Prostate gland (tissue), 2 donors: Measurements from ENCODE around the gene CDC14A. TPM values are rescaled to one million over a fixed set of nuclear protein-coding genes. Genes with fewer than 3 reads are reported as not detected.

Experiments
- DNase-seq: peaks from one replicate; pipeline ENCODE4 v3.0.0-alpha.2; 2019; ENCODE audit warnings: low spot score
- H3K27ac ChIP-seq, 2 donors: fragments of 200-600 bp; sonication (generic); 2 replicates each; pipeline ENCODE4 v1.5.1; 2017 to 2019
- H3K27me3 ChIP-seq: fragments of 200-600 bp; sonication (generic); replicated peaks from 2 replicates; pipeline ENCODE4 v1.5.1; 2019; ENCODE audit not compliant: insufficient read depth
- H3K36me3 ChIP-seq, 2 donors: fragments of 200-600 bp; sonication (generic); 1 replicate in 1 of 2; 2 replicates in 1 of 2; pipeline versions ENCODE4 v1.5.1 to v1.8.1; 2017 to 2019
- H3K4me1 ChIP-seq: fragments of 200-600 bp; sonication (generic); replicated peaks from 2 replicates; pipeline ENCODE4 v1.5.1; 2019
- H3K4me3 ChIP-seq, 2 donors: fragments of 200-600 bp; sonication (generic); 2 replicates each; pipeline ENCODE4 v1.5.1; 2017 to 2019
- H3K9me3 ChIP-seq: fragments of 200-600 bp; sonication (generic); 2 replicates; pipeline ENCODE4 v1.5.1; 2017
- POLR2A ChIP-seq: fragments of 450-650 bp; IDR thresholded peaks from one replicate; pipeline ENCODE4 v1.6.1; 2016; ENCODE audit warnings: antibody characterized with exemption, mild to moderate bottlenecking
- POLR2AphosphoS5 ChIP-seq: sonication (generic); formaldehyde crosslinking; IDR thresholded peaks from one replicate; pipeline ENCODE4 v1.6.1; 2017; ENCODE audit warnings: antibody characterized with exemption
- WGBS: methylation state at CpG from one replicate; pipeline ENCODE4 v1.1.5; 2018; 5-methylcytosine and 5-hydroxymethylcytosine counted together
- intact Hi-C: fragments of 100-400 bp; cut with DNase I; formaldehyde crosslinking; loops from one replicate; pipeline ENCODE4 v1.14.2; 2022
- total RNA-seq, 2 donors: library from RNA; depleted of rRNA; stranded (reverse); fragments of >200 nt; gene quantifications; one replicate each; pipeline ENCODE4 v1.1.0, GENCODE V29; 2016
- TF ChIP-seq, protein P1 (sequence below), 4 experiments: fragments of 200-600 bp in 2 of 4; fragments of 450-650 bp in 2 of 4; sonication (generic) in 2 of 4; IDR thresholded peaks; 1 replicate in 3 of 4; 2 replicates in 1 of 4; pipeline ENCODE4 v1.5.1; 2016 to 2019; ENCODE audit warnings: antibody characterized with exemption in 4 of 4, mild to moderate bottlenecking in 2 of 4, moderate library complexity in 2 of 4

The CDC14A gene
- total RNA-seq, 2 donors from 2014 or later = 25.7 to 39.2 TPM

- Histone ChIP-seq H3K36me3 (no peaks in the 10 kb centered on the region), H3K4me3 (peak overlapping the region; percentile 71 to 83), H3K9me3 (no peaks in the 10 kb centered on the region), H3K4me1 (no peaks in the 10 kb centered on the region), H3K27me3 (no peaks in the 10 kb centered on the region), H3K27ac (peak overlapping the region; percentile 92)
- TF ChIP-seq, protein P1, sequence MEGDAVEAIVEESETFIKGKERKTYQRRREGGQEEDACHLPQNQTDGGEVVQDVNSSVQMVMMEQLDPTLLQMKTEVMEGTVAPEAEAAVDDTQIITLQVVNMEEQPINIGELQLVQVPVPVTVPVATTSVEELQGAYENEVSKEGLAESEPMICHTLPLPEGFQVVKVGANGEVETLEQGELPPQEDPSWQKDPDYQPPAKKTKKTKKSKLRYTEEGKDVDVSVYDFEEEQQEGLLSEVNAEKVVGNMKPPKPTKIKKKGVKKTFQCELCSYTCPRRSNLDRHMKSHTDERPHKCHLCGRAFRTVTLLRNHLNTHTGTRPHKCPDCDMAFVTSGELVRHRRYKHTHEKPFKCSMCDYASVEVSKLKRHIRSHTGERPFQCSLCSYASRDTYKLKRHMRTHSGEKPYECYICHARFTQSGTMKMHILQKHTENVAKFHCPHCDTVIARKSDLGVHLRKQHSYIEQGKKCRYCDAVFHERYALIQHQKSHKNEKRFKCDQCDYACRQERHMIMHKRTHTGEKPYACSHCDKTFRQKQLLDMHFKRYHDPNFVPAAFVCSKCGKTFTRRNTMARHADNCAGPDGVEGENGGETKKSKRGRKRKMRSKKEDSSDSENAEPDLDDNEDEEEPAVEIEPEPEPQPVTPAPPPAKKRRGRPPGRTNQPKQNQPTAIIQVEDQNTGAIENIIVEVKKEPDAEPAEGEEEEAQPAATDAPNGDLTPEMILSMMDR (IDR thresholded peaks at IDR 0.05) = peak in 3 of 4 experiments; percentile 16 to 36 (median 35)
- TF ChIP-seq POLR2AphosphoS5 = peak; percentile 80
- TF ChIP-seq POLR2A = peak; percentile 76
- peak; percentile 87 for DNase-seq
- WGBS = 6% methylated on average over 36 of the region's 36 CpGs
- intact Hi-C loops = loop anchor here (1.0 to 5.0 kb wide), 3 partner anchors 84 to 106 kb away; partner anchors contain the start of gene RTCA
Observed at GRCh38 chr1:100351095-100351887, 1.0 kb upstream of the CDC14A start.

GRCh38 chr1:100353071-100353801 is 930 bp downstream of the CDC14A start:
- Histone ChIP-seq H3K27ac (peak overlapping the region; percentile 92), H3K4me1 (peaks cover 6% of the 10 kb centered on the region), H3K27me3 (no peaks in the 10 kb centered on the region), H3K36me3 (no peaks in the 10 kb centered on the region), H3K9me3 (no peaks in the 10 kb centered on the region), H3K4me3 (peak overlapping the region; percentile 71 to 83)
- intact Hi-C loops = loop anchor here (5.0 kb wide), 1 partner anchor 104 kb away; no protein-coding TSS in a partner anchor
- WGBS = 1% methylated on average over 28 of the region's 28 CpGs
- DNase-seq = peak; percentile 24
- no peak for TF ChIP-seq POLR2AphosphoS5

GRCh38 chr1:100353988-100354387 is 1.7 kb downstream of the CDC14A start:
- H3K36me3 ChIP-seq = no peaks in the 10 kb centered on the region
- TF ChIP-seq, protein P1 (IDR thresholded peaks at IDR 0.05) = peak in 1 of 4 experiments; percentile 20
- TF ChIP-seq POLR2AphosphoS5 (peak; percentile 31), POLR2A (no peak)
- 26% methylated on average over 1 of the region's 1 CpG for WGBS
- H3K27me3 ChIP-seq = no peaks in the 10 kb centered on the region
- DNase-seq = no peak
- peak overlapping the region; percentile 71 to 83 for H3K4me3 ChIP-seq
- H3K9me3 ChIP-seq = no peaks in the 10 kb centered on the region
- H3K4me1 ChIP-seq = peaks cover 6% of the 10 kb centered on the region
- intact Hi-C loops = loop anchor here (5.0 kb wide), 1 partner anchor 103 kb away; no protein-coding TSS in a partner anchor
- peak overlapping the region; percentile 92 for H3K27ac ChIP-seq

GRCh38 chr1:100354971-100355394 is 2.7 kb downstream of the CDC14A start:
- Histone ChIP-seq H3K4me1 (peaks cover 6% of the 10 kb centered on the region), H3K27me3 (no peaks in the 10 kb centered on the region), H3K27ac (peak overlapping the region; percentile 92), H3K9me3 (no peaks in the 10 kb centered on the region), H3K4me3 (peak overlapping the region in 1 of 2 donors; percentile 3), H3K36me3 (no peaks in the 10 kb centered on the region)
- intact Hi-C loops = loop anchor here (5.0 kb wide), 1 partner anchor 102 kb away; no protein-coding TSS in a partner anchor
- DNase-seq = peak; percentile 79
- WGBS = 32% methylated on average over 2 of the region's 2 CpGs
- peak; percentile 29 for TF ChIP-seq POLR2A
- TF ChIP-seq, protein P1 (IDR thresholded peaks at IDR 0.05) = no peak
- peak; percentile 84 for TF ChIP-seq POLR2AphosphoS5

DNA sequence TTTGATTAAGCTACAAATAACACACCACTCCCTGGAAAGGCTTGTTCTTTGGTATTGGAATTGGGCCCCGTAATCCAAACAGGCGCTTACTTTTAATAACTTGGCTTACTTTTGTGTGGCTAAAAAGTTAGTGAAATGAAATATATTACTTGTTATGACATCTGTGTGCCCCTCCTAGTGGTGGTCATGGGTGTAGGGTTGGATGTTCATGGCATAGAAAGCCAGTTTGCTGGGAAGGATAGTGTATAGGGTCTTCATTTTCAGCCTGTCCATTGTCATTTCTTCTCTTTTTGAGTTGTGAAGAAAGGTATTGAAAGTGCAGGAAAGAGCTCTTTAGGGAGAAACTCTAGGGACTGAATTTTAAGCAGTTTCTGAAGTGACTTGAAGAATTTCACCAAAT is 5.9 kb downstream of the CDC14A start:
- DNase-seq = no peak
- H3K4me3 ChIP-seq = no peak overlapping the region
- peaks cover 10% of the 10 kb centered on the region for H3K4me1 ChIP-seq
- H3K27ac ChIP-seq = peak overlapping the region; percentile 17 to 39
- H3K36me3 ChIP-seq = no peaks in the 10 kb centered on the region
- TF ChIP-seq, protein P1 (IDR thresholded peaks at IDR 0.05) = peak in 1 of 4 experiments; percentile 8
- TF ChIP-seq POLR2AphosphoS5 (no peak), POLR2A (no peak)
- no peaks in the 10 kb centered on the region for H3K9me3 ChIP-seq
- intact Hi-C loops = no loop called here
- H3K27me3 ChIP-seq = no peaks in the 10 kb centered on the region
- 30% methylated on average over 2 of the region's 2 CpGs for WGBS
